ENCODE data around the gene KRTAP10-2.

GRCh38 chr21:44532712-44533111 lies 18.6 kb downstream of the KRTAP10-2 start:
- TF ChIP-seq EZH2 (IDR thresholded peaks at IDR 0.05; ENCODE audit: insufficient read depth, poor library complexity, severe bottlenecking): no peak
- no peak for TF ChIP-seq EZH2phosphoT487 (IDR thresholded peaks at IDR 0.05; ENCODE audit: insufficient read depth, low read depth)

Measured in GM23248 (cell line).